Liver (tissue), 9 donors: ENCODE measurements around the gene CADPS. TPM values are rescaled to one million over a fixed set of nuclear protein-coding genes. Genes with fewer than 3 reads are reported as not detected.

Experiments used
- DNase-seq: peaks from one replicate; pipeline ENCODE4 v3.0.0-alpha.2; 2017; ENCODE audit warnings: low spot score
- H3K27ac ChIP-seq, 2 donors: one replicate each; pipeline ENCODE4 v1.7.0; 2013; ENCODE audit warnings: inconsistent platforms in 2 of 2, low read length in 2 of 2, control low read depth in 1 of 2, low read depth in 1 of 2, mild to moderate bottlenecking in 1 of 2
- H3K27me3 ChIP-seq, 4 donors: one replicate each; pipeline versions ENCODE4 v1.6.1 to v1.7.0; 2013; ENCODE audit warnings: low read length in 3 of 4, inconsistent platforms in 1 of 4, mild to moderate bottlenecking in 1 of 4, moderate library complexity in 1 of 4; ENCODE audit not compliant: control insufficient read depth in 4 of 4, insufficient read depth in 4 of 4
- H3K36me3 ChIP-seq, 4 donors: one replicate each; pipeline versions ENCODE4 v1.6.1 to v1.7.0; 2013; ENCODE audit warnings: low read length in 3 of 4, mild to moderate bottlenecking in 3 of 4, low read depth in 1 of 4, moderate library complexity in 1 of 4; ENCODE audit not compliant: control insufficient read depth in 4 of 4, insufficient read depth in 3 of 4
- H3K4me1 ChIP-seq, 4 donors: one replicate each; pipeline versions ENCODE4 v1.6.1 to v1.7.0; 2013; ENCODE audit warnings: low read length in 3 of 4, mild to moderate bottlenecking in 3 of 4, moderate library complexity in 1 of 4; ENCODE audit not compliant: control insufficient read depth in 4 of 4, insufficient read depth in 4 of 4
- H3K4me3 ChIP-seq, 3 donors: one replicate each; pipeline versions ENCODE4 v1.6.1 to v1.7.0; 2013; ENCODE audit warnings: low read length in 3 of 3, control low read depth in 1 of 3, low read depth in 1 of 3, mild to moderate bottlenecking in 1 of 3
- H3K9ac ChIP-seq, 2 donors: one replicate each; pipeline ENCODE4 v1.7.0; 2013; ENCODE audit warnings: low read length in 2 of 2, mild to moderate bottlenecking in 2 of 2, moderate library complexity in 2 of 2, control low read depth in 1 of 2, low read depth in 1 of 2
- H3K9me3 ChIP-seq, 4 donors: one replicate each; pipeline versions ENCODE4 v1.6.1 to v1.7.0; 2013; ENCODE audit warnings: low read length in 3 of 4; ENCODE audit not compliant: control insufficient read depth in 4 of 4
- EGR1 ChIP-seq, 2 donors: IDR thresholded peaks; 2 replicates each; pipeline ENCODE4 v1.6.1; 2016 to 2018; ENCODE audit warnings: antibody characterized with exemption in 2 of 2, low read depth in 2 of 2
- FOXA1 ChIP-seq: IDR thresholded peaks from 2 replicates; pipeline ENCODE4 v1.6.1; 2016; ENCODE audit warnings: antibody characterized with exemption
- FOXA2 ChIP-seq: IDR thresholded peaks from 2 replicates; pipeline ENCODE4 v1.6.1; 2016; ENCODE audit warnings: antibody characterized with exemption
- GABPA ChIP-seq, 2 donors: IDR thresholded peaks in 1 of 2; conservative IDR thresholded peaks in 1 of 2; 2 replicates each; pipeline ENCODE4 v1.6.1; 2016; ENCODE audit warnings: antibody characterized with exemption in 2 of 2, mild to moderate bottlenecking in 1 of 2, moderate library complexity in 1 of 2
- HNF4A ChIP-seq, 2 donors: conservative IDR thresholded peaks; 2 replicates each; pipeline ENCODE4 v1.6.1; 2016; ENCODE audit warnings: antibody characterized with exemption in 2 of 2, mild to moderate bottlenecking in 2 of 2
- HNF4G ChIP-seq: IDR thresholded peaks from 2 replicates; pipeline ENCODE4 v1.6.1; 2016; ENCODE audit warnings: antibody characterized with exemption
- JUND ChIP-seq, 2 donors: IDR thresholded peaks; 2 replicates each; pipeline ENCODE4 v1.6.1; 2016; ENCODE audit warnings: antibody characterized with exemption in 2 of 2
- NR2F2 ChIP-seq: IDR thresholded peaks from 2 replicates; pipeline ENCODE4 v1.6.1; 2016; ENCODE audit warnings: antibody characterized with exemption
- RAD21 ChIP-seq, 2 donors: IDR thresholded peaks; 2 replicates each; pipeline ENCODE4 v1.6.1; 2016; ENCODE audit warnings: antibody characterized with exemption in 2 of 2, mild to moderate bottlenecking in 2 of 2
- RXRA ChIP-seq, 2 donors: IDR thresholded peaks; 2 replicates each; pipeline ENCODE4 v1.6.1; 2017 to 2018; ENCODE audit warnings: antibody characterized with exemption in 2 of 2, mild to moderate bottlenecking in 1 of 2
- SP1 ChIP-seq: IDR thresholded peaks from 2 replicates; pipeline ENCODE4 v1.6.1; 2018; ENCODE audit warnings: antibody characterized with exemption, mild to moderate bottlenecking
- TAF1 ChIP-seq: conservative IDR thresholded peaks from 2 replicates; pipeline ENCODE4 v1.6.1; 2016; ENCODE audit warnings: antibody characterized with exemption, mild to moderate bottlenecking
- YY1 ChIP-seq: IDR thresholded peaks from 2 replicates; pipeline ENCODE4 v1.6.1; 2016; ENCODE audit warnings: antibody characterized with exemption, mild to moderate bottlenecking
- WGBS: extraction: QIAGEN DNeasy Blood & Tissue Kit; methylation state at CpG from one replicate; pipeline ENCODE4 v1.1.7; 2013; 5-methylcytosine and 5-hydroxymethylcytosine counted together
- polyA plus RNA-seq, 2 donors: library from polyadenylated mRNA; stranded (reverse) in 1 of 2; unstranded in 1 of 2; fragments of 200-250 nt in 1 of 2; fragments of >200 nt in 1 of 2; fragmentation: Nextera tagmentation in 1 of 2; extraction: Ambion mirVana in 1 of 2; gene quantifications; one replicate each; pipeline versions ENCODE4 v1.2.1 to v1.2.3, GENCODE V29; 2013 to 2015
- total RNA-seq, 2 donors: library from RNA; depleted of rRNA; stranded (reverse); fragments of >200 nt; gene quantifications; one replicate each; pipeline ENCODE4 v1.2.3, GENCODE V29; 2014
- TF ChIP-seq, protein P1 (sequence below): IDR thresholded peaks from 2 replicates; pipeline ENCODE4 v1.6.1; 2016; ENCODE audit warnings: antibody characterized with exemption
- TF ChIP-seq, protein P2 (sequence below): fragments of 150-350 bp; IDR thresholded peaks from 2 replicates; pipeline ENCODE4 v1.5.1; 2017; ENCODE audit warnings: improper control_type of control experiment, low read depth, low read length; ENCODE audit not compliant: missing input control
- TF ChIP-seq, protein P3 (sequence below): IDR thresholded peaks from 2 replicates; pipeline ENCODE4 v1.6.1; 2016; ENCODE audit warnings: antibody characterized with exemption, mild to moderate bottlenecking
- TF ChIP-seq, protein P4 (sequence below): IDR thresholded peaks from 2 replicates; pipeline ENCODE4 v1.6.1; 2016; ENCODE audit warnings: antibody characterized with exemption
- TF ChIP-seq, protein P5 (sequence below): IDR thresholded peaks from 2 replicates; pipeline ENCODE4 v1.6.1; 2016; ENCODE audit warnings: antibody characterized with exemption
- donor health status: healthy.
- donor health status: healthy.
- donor health status: healthy.
- donor health status: healthy.
- donor health status: healthy.

The CADPS gene
- total and polyA plus RNA-seq, 4 donors, result 0.05 to 0.37 (median 0.17) TPM; not detected in 1

DNA sequence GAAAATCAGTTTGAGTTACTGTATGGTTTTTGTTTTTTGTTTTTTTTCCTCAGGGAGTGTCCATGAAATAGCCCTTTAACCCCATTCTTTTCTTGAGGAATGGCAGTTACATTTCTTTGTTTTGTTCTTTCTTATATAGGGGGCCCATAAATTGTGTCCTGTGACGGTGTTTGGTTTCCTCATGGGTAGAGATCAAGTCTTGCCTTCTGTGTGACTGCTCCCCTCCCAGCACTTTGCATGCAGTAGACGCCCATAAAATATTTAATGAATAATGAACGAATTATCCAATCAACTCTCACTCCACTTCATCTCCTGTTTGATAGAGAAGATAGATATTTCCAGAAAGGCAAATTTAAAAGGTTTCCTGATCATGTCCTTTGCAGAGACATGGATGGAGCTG, 78.1 kb downstream of the CADPS start:
- H3K36me3 ChIP-seq, result no peaks in the 10 kb centered on the region
- no peak for TF ChIP-seq GABPA (IDR thresholded peaks at IDR 0.05 in 1 of 2, conservative IDR thresholded peaks at IDR 0.05 in 1 of 2)
- TF ChIP-seq EGR1 (IDR thresholded peaks at IDR 0.05; ENCODE audit: low read depth in 2 of 2), result no peak
- TF ChIP-seq, protein P1, sequence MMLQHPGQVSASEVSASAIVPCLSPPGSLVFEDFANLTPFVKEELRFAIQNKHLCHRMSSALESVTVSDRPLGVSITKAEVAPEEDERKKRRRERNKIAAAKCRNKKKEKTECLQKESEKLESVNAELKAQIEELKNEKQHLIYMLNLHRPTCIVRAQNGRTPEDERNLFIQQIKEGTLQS, result no peak
- TF ChIP-seq NR2F2, result no peak
- TF ChIP-seq HNF4A (conservative IDR thresholded peaks at IDR 0.05), result no peak
- TF ChIP-seq, protein P2, sequence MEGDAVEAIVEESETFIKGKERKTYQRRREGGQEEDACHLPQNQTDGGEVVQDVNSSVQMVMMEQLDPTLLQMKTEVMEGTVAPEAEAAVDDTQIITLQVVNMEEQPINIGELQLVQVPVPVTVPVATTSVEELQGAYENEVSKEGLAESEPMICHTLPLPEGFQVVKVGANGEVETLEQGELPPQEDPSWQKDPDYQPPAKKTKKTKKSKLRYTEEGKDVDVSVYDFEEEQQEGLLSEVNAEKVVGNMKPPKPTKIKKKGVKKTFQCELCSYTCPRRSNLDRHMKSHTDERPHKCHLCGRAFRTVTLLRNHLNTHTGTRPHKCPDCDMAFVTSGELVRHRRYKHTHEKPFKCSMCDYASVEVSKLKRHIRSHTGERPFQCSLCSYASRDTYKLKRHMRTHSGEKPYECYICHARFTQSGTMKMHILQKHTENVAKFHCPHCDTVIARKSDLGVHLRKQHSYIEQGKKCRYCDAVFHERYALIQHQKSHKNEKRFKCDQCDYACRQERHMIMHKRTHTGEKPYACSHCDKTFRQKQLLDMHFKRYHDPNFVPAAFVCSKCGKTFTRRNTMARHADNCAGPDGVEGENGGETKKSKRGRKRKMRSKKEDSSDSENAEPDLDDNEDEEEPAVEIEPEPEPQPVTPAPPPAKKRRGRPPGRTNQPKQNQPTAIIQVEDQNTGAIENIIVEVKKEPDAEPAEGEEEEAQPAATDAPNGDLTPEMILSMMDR, result no peak
- TF ChIP-seq FOXA1, result no peak
- TF ChIP-seq JUND (IDR thresholded peaks at IDR 0.05), result no peak
- TF ChIP-seq, protein P3, sequence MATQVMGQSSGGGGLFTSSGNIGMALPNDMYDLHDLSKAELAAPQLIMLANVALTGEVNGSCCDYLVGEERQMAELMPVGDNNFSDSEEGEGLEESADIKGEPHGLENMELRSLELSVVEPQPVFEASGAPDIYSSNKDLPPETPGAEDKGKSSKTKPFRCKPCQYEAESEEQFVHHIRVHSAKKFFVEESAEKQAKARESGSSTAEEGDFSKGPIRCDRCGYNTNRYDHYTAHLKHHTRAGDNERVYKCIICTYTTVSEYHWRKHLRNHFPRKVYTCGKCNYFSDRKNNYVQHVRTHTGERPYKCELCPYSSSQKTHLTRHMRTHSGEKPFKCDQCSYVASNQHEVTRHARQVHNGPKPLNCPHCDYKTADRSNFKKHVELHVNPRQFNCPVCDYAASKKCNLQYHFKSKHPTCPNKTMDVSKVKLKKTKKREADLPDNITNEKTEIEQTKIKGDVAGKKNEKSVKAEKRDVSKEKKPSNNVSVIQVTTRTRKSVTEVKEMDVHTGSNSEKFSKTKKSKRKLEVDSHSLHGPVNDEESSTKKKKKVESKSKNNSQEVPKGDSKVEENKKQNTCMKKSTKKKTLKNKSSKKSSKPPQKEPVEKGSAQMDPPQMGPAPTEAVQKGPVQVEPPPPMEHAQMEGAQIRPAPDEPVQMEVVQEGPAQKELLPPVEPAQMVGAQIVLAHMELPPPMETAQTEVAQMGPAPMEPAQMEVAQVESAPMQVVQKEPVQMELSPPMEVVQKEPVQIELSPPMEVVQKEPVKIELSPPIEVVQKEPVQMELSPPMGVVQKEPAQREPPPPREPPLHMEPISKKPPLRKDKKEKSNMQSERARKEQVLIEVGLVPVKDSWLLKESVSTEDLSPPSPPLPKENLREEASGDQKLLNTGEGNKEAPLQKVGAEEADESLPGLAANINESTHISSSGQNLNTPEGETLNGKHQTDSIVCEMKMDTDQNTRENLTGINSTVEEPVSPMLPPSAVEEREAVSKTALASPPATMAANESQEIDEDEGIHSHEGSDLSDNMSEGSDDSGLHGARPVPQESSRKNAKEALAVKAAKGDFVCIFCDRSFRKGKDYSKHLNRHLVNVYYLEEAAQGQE, result no peak
- TF ChIP-seq FOXA2, result no peak
- TF ChIP-seq YY1, result no peak
- TF ChIP-seq, protein P4, sequence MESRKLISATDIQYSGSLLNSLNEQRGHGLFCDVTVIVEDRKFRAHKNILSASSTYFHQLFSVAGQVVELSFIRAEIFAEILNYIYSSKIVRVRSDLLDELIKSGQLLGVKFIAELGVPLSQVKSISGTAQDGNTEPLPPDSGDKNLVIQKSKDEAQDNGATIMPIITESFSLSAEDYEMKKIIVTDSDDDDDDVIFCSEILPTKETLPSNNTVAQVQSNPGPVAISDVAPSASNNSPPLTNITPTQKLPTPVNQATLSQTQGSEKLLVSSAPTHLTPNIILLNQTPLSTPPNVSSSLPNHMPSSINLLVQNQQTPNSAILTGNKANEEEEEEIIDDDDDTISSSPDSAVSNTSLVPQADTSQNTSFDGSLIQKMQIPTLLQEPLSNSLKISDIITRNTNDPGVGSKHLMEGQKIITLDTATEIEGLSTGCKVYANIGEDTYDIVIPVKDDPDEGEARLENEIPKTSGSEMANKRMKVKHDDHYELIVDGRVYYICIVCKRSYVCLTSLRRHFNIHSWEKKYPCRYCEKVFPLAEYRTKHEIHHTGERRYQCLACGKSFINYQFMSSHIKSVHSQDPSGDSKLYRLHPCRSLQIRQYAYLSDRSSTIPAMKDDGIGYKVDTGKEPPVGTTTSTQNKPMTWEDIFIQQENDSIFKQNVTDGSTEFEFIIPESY, result no peak
- no peak for TF ChIP-seq TAF1
- no peak for TF ChIP-seq RXRA (IDR thresholded peaks at IDR 0.05)
- TF ChIP-seq, protein P5, sequence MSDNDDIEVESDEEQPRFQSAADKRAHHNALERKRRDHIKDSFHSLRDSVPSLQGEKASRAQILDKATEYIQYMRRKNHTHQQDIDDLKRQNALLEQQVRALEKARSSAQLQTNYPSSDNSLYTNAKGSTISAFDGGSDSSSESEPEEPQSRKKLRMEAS, result no peak
- no peak for TF ChIP-seq RAD21 (IDR thresholded peaks at IDR 0.05)
- no peak for TF ChIP-seq HNF4G
- no peak for TF ChIP-seq SP1
- H3K4me1 ChIP-seq, result no peaks in the 10 kb centered on the region
- DNase-seq, result no peak
- 52% methylated on average over 3 of the region's 3 CpGs for WGBS
- H3K27me3 ChIP-seq, result no peaks in the 10 kb centered on the region
- no peak overlapping the region for H3K9ac ChIP-seq
- no peaks in the 10 kb centered on the region for H3K9me3 ChIP-seq
- no peak overlapping the region for H3K4me3 ChIP-seq
- H3K27ac ChIP-seq, result no peak overlapping the region
